CD4-positive, alpha-beta T cell treated with Interferon gamma for 1 hour (primary cell): ENCODE data around the gene MYBL2.

ENCODE experiments used
- DNase-seq: peaks from one replicate; pipeline ENCODE4 v3.0.0-alpha.2; 2020

The MYBL2 gene

GRCh38 chr20:43723735-43724134 is 56.8 kb downstream of the MYBL2 start:
- DNase-seq: no peak

DNA sequence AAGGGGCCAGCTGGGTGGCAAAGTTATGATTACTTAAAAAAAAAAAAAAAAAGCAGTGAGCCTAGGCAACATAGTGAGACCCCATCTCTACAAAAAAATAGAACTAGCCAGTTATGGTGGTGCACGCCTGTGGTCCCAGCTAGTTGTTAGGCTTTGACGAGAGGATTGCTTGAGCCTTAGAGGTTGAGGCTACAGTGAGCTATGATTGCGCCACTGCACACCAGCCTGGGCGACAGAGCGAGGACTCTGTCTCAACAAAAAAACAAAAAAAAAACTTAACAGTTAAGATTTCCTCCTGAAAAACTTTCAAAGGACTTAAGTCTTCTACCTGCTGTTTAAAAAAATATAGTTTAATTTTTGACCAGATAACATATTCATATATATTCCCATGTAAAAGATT is 57.5 kb downstream of the MYBL2 start:
- DNase-seq: no peak

DNA sequence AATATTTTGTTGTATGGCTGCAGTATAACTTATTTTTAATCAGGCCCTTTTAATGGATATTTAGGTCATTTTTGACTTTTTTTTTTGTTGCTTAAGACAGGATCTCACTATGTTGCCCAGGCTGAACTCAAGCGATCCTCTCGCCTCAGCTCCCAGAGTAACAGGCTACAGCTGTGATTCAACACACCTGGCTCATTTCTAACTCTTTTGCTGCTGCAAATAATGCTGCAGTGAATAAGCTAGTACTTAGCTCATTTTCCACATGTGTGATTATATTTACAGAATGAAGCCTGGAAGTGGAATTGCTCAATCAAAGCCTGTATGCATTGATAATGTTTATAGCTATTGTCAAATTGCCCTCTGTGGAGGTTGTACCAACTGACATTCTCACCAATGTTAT is 58.8 kb downstream of the MYBL2 start:
- no peak for DNase-seq

DNA sequence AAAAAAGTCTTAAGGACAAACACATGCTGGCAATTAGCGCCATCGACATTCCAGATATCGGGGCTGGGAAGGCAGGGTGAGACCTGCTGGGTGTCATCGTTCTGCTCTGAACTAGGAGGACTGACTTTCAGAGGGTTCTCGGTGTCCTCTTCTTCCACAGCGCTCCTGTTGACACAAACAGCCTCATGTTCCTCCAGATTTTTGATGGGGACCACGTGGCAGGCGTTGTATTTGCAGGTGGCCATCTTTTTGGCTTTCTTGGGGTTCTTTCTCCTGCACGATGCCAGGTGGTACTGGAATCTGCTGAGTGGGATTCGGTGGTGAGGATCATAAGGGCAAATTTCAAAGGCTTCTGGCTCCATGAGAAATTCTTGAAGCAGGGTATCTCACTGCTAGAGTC is 59.4 kb downstream of the MYBL2 start:
- DNase-seq: no peak

DNA sequence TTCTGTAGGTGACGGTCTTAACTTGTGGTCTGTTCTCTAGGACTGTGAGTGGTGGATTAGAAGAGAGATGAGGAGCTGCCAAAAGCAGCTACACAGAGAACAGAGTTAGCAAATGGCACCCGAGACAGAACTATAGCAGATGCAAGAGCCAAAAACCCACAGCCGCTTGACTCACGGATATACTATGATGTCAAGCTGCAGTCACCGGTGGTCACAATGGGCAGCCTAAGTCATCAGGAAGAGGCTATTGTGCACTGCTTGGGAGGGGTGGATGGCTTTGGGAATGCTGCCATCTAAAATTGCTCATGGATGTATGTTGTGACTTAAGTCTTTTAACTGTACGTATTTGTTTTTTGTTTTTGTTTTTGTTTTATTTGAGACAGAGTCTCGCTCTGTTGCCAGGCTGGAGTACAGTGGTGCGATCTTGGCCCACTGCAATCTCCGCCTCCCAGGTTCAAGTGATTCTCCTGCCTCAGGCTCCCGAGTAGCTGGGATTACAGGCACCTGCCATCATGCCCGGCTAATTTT is 60.0 kb downstream of the MYBL2 start, which contains the start of gene GTSF1L:
GTSF1L (minus strand) TSS at position 192 of the 528 bp plus-strand sequence. CDS start 308 bp downstream, outside the sequence.
- DNase-seq: no peak

GRCh38 chr20:43727980-43728590 is 61.2 kb downstream of the MYBL2 start:
- DNase-seq: peak; percentile 61

- no peak for DNase-seq
Observed at GRCh38 chr20:43728686-43729255, 61.9 kb downstream of the MYBL2 start.

GRCh38 chr20:43731469-43731868 is 64.6 kb downstream of the MYBL2 start:
- no peak for DNase-seq

DNA sequence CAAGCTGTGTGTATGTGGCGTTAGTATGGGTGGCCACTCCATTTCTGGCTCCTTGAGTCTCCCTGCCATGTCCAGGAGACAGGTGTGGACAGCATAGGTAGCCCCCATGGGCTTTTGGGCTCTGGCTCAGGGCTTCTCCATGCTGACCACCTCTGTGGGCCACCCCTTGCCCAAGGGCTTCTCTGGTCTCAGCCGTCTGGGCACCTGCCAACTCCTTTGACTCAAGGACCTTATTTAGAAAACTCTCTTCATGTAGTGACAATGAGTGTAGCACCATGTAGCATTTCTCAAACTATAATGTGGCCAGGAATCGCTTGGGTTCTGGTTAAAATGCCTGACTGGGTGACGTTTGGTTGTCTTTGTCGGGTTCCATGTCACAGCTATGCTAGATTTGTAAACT is 65.0 kb downstream of the MYBL2 start:
- no peak for DNase-seq

DNA sequence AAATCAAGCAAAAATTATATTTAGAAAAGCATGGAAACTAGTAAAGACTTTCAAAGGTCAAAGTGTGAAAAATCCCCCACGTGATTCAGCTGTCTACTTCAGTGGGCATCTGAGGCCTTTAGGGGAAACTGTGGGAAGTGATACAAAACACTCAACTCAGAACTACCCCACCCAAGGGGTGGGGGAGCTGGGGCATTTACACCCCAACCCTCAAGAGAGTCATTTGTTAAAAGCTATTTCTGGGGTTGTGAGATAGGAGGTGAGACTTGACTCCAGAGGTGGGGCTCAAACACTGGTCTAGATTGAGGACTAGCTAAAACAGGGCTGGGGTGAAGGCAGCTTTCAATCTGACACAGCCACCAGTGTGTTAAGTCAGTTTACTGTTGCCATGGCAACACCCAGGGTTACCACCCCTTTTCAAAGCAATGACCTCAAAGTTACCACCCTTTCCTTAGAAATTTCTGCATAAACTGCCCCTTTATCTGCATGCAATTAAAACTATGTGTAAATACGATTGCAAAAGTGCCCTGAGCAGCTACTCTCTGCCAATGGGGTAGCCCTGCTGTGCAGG is 69.8 kb downstream of the MYBL2 start:
- peak; percentile 41 for DNase-seq

GRCh38 chr20:43737925-43738324 is 71.0 kb downstream of the MYBL2 start:
- no peak for DNase-seq

GRCh38 chr20:43739148-43739749 is 72.3 kb downstream of the MYBL2 start:
- no peak for DNase-seq

DNA sequence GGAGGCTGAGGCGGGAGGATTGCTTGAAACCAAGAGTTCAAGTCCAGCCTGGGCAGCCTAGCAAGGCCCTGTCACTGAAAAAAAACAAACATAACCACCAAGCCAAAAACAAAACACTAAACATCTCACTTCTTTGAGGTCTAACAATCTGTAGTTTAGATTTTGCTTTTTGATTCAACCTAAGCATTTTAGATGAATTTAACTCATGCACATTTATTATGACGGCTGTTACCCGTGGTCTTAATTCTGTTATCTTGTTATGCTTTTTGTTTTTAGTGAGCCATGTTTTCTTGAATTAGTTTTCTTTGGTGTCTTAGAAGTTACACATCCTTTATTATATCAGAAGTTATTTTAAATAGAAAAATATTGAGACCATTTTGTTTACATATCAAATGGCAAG is 73.7 kb downstream of the MYBL2 start:
- DNase-seq: no peak

DNA sequence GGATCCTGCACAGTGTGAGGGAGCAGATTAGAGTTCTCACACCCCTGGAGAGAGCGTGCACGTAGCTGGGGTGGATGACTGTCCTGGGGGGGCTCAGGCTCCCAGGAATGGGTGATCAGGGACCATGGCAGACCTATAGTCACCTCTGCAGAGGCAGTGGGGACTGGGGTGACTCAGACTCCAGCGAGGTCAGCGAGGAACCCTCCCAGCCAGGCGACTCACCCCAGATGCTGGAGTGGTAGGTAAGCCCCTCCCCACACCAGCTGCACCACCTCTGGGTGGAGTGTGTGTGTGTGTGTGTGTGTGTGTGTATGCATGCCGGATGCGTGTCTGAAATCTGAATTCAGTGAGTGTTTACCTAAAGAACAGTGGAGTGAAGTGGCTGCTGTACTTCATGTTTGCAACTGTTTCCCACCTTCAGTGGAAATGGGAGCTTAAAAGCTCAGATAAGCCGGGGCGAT is 77.3 kb downstream of the MYBL2 start:
- peak; percentile 7 for DNase-seq

GRCh38 chr20:43744966-43745730 is 78.2 kb downstream of the MYBL2 start:
- no peak for DNase-seq

DNA sequence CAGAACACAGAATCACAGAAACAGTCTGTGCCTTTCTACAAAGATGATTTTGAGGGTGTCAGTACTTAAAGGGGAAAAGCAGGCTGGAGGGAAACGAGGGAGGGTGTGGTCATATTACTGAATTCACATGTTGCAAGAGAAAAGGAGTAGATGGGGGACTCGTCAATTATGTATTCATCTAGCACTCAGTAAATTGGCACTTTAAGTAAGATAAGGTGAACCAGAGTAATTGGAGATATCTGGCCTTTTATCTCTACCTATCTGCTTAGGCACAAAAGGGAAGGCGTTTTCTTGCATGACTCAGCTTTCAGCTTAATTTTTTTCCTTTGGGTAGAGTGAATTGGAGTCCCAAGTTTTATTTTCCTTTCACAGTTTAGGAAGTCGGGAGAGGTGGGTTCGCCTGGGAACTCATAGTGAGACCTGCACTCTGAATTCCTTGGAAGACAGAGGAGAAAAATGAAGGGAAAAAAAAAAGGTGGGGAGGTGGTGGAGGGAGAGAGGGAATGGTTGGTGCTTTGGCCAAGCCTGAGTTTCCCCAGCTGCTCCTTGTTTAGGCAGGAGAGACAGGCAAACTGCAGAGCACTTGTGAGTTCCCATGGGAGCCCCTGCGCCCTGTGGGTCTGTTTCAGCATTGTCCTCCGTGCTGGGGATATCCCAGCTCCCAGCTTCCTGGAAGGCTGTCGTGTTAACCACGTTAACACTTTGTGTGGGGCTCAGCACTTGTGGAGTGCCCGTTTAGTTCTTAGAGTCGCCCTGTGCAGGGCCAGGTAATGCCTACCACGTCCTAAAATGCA is 79.6 kb downstream of the MYBL2 start:
- DNase-seq: no peak

DNA sequence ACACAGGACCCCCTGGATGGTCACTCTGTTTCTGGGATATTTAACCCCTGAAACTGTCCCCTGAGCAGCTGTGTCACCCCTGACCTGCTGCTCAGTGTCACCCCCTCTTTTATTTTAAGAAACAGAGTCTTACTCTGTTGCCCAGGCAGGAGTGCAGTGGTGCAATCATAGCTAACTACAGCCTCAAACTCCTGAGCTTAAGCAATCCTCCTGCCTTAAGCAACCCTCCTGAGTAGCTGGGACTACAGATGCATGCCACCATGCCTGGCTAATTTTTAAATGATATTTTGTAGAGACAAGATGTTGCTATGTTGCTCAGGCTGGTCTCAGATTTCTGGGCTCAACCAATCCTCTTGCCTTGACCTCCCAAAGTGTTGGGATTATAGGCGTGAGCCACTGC is 81.4 kb downstream of the MYBL2 start:
- DNase-seq: no peak

DNA sequence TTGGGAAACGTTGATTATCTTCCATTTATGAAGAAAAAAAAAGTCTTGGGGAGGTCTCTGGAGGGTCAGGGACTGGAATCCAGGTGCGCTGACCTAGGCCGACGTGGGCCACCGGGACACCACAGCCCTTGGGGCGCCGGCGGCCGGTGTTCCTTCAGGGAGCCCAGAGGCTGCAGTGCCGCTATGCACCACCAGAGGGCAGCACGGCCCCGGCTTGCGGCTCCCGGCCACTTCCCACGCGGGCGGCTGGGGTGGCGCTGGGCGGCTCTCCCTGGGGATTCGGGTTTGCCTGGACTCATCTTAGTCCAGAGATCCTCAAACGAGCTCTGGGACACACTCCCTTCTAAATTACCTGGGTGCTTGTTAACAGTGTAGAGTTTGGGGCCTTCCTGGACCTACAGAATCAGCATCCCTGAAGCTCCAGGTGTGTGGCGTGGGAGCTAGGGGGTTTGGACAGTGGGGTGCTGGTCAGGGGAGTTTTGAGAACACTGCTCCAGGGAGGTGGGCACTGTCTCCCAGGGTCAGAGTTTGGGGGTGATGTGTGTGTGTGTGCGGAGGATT is 82.9 kb downstream of the MYBL2 start:
- peak; percentile 64 for DNase-seq

DNA sequence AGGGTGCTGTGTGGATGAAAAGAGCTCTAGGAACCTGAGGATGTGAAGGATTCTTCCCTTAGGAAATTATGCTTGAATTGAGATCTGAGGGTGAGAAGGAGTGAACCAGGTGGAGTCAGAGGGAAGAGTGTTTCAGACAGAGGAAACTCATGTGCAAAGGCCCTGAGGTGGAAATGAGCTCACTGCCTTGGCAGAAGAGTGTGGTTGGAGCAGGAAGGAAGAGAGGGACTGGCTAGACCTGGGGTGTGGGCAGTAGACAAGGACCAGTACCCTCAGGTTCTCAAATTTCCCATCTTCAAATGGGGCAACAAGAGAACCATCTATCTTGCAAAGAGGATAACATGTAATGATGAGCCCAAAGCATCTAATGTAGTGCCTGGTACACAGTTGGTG is 83.9 kb downstream of the MYBL2 start:
- DNase-seq: no peak

GRCh38 chr20:43751167-43752050 is 84.5 kb downstream of the MYBL2 start:
- no peak for DNase-seq

DNA sequence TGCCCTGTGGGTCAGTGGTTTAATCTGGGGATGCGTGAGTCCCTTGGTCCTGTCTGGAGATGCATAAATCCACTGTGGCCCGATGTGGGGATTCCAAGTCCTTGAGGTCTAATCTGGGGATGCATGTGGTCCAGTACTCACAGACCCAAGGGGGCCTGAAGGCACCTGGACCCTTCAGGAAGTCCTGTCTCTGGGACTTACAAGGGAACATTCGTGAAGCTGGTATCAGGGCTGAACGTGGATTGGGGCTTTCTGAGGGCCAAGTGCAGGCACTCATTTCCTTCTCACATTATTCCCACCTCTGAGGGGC is 85.1 kb downstream of the MYBL2 start:
- no peak for DNase-seq
